Left lung (tissue), 10 donors: ENCODE results near the gene ABCC8. TPM values are rescaled to one million over a fixed set of nuclear protein-coding genes. Genes with fewer than 3 reads are reported as not detected.

Experiments
- ATAC-seq: fragments of 200-7000 bp; cut with Tn5 transposase; one replicate; pipeline ENCODE4 v1.9.1; 2020; ENCODE audit warnings: moderate library complexity
- DNase-seq, 4 donors: peaks; one replicate each; pipeline ENCODE4 v3.0.0-alpha.2; 2013 to 2020
- H3K27ac ChIP-seq, 2 donors: fragments of 200-600 bp; sonication (generic) in 1 of 2; one replicate each; pipeline versions ENCODE4 v1.5.0 to v1.8.0; 2020 to 2021
- H3K27me3 ChIP-seq, 2 donors: fragments of 200-600 bp; sonication (generic) in 1 of 2; one replicate each; pipeline versions ENCODE4 v1.5.0 to v1.8.0; 2020 to 2021
- H3K36me3 ChIP-seq, 2 donors: fragments of 200-600 bp; sonication (generic) in 1 of 2; one replicate each; pipeline versions ENCODE4 v1.5.0 to v1.8.0; 2020 to 2021
- H3K4me1 ChIP-seq, 2 donors: fragments of 200-600 bp; one replicate each; pipeline ENCODE4 v1.8.0; 2021
- H3K4me3 ChIP-seq, 2 donors: fragments of 200-600 bp; sonication (generic) in 1 of 2; one replicate each; pipeline versions ENCODE4 v1.5.0 to v1.8.0; 2020 to 2021; ENCODE audit warnings: mild to moderate bottlenecking in 1 of 2
- H3K9me3 ChIP-seq, 2 donors: fragments of 200-600 bp; sonication (generic) in 1 of 2; one replicate each; pipeline versions ENCODE4 v1.5.0 to v1.8.0; 2020 to 2021
- CTCF ChIP-seq, 2 donors: fragments of 200-600 bp; sonication (generic) in 1 of 2; IDR thresholded peaks; one replicate each; pipeline versions ENCODE4 v1.5.0 to v1.8.0; 2021; ENCODE audit warnings: antibody characterized with exemption in 2 of 2
- intact Hi-C, 2 donors: fragments of 100-400 bp; cut with DNase I; formaldehyde crosslinking; loops; one replicate each; pipeline versions ENCODE4 v1.11.2 to v1.14.2; 2022
- polyA plus RNA-seq, 6 donors: library from polyadenylated mRNA; unstranded; fragments of 120-200 nt; gene quantifications; one replicate each; pipeline ENCODE4 v1.2.1, GENCODE V29; 2013; ENCODE audit not compliant: insufficient read length in 6 of 6
- total RNA-seq, 2 donors: library from RNA; stranded (reverse); fragmentation: NEBNext Ultra II Directional; extraction: Animal tissue kit (Norgen Biotek cat#: 25700); gene quantifications; one replicate each; pipeline ENCODE4 v1.2.1, GENCODE V29; 2021
- donor health status: DM: no; HTN: yes; CAD: no.
- donor health status: DM: no; HTN: no; CAD: no.

The ABCC8 gene
- total and polyA plus RNA-seq, 8 donors: 0.52 to 11.1 (median 6.0) TPM

GRCh38 chr11:17418444-17419081 lies 58.1 kb downstream of the ABCC8 start:
- H3K27me3 ChIP-seq: peaks cover 0 to 21% of the 10 kb centered on the region in 2 donors
- no peaks in the 10 kb centered on the region for H3K36me3 ChIP-seq
- H3K4me3 ChIP-seq: no peak overlapping the region
- no peaks in the 10 kb centered on the region for H3K9me3 ChIP-seq
- ATAC-seq (no peak), DNase-seq (no peak)
- intact Hi-C loops: no loop called here
- no peaks in the 10 kb centered on the region for H3K4me1 ChIP-seq
- no peak for TF ChIP-seq CTCF (IDR thresholded peaks at IDR 0.05)
- H3K27ac ChIP-seq: no peak overlapping the region

- H3K4me1 ChIP-seq: peaks cover 0 to 5% of the 10 kb centered on the region in 2 donors
- no peaks in the 10 kb centered on the region for H3K36me3 ChIP-seq
- H3K4me3 ChIP-seq: no peak overlapping the region
- peaks cover 0 to 21% of the 10 kb centered on the region in 2 donors for H3K27me3 ChIP-seq
- ATAC-seq (no peak), DNase-seq (no peak)
- no peak overlapping the region for H3K27ac ChIP-seq
- intact Hi-C loops: no loop called here
- no peak for TF ChIP-seq CTCF (IDR thresholded peaks at IDR 0.05)
- no peaks in the 10 kb centered on the region for H3K9me3 ChIP-seq
Observed at GRCh38 chr11:17416492-17416891, 60.2 kb downstream of the ABCC8 start.

GRCh38 chr11:17415523-17416104 lies 61.0 kb downstream of the ABCC8 start:
- Histone ChIP-seq H3K4me3 (no peak overlapping the region), H3K9me3 (no peaks in the 10 kb centered on the region), H3K27me3 (peaks cover 0 to 13% of the 10 kb centered on the region in 2 donors), H3K36me3 (no peaks in the 10 kb centered on the region), H3K27ac (no peak overlapping the region), H3K4me1 (peaks cover 0 to 5% of the 10 kb centered on the region in 2 donors)
- ATAC-seq (no peak), DNase-seq (no peak)
- intact Hi-C loops: no loop called here
- no peak for TF ChIP-seq CTCF (IDR thresholded peaks at IDR 0.05)

GRCh38 chr11:17414992-17415391 lies 61.7 kb downstream of the ABCC8 start:
- no peak for ATAC-seq
- no peak for TF ChIP-seq CTCF (IDR thresholded peaks at IDR 0.05)
- no peak overlapping the region for H3K27ac ChIP-seq
- peaks cover 0 to 5% of the 10 kb centered on the region in 2 donors for H3K4me1 ChIP-seq
- intact Hi-C loops: no loop called here
- no peaks in the 10 kb centered on the region for H3K9me3 ChIP-seq
- H3K36me3 ChIP-seq: no peaks in the 10 kb centered on the region
- H3K4me3 ChIP-seq: no peak overlapping the region
- H3K27me3 ChIP-seq: peaks cover 0 to 10% of the 10 kb centered on the region in 2 donors
- no peak for DNase-seq

GRCh38 chr11:17414317-17414737 lies 62.3 kb downstream of the ABCC8 start:
- H3K4me3 ChIP-seq: no peak overlapping the region
- intact Hi-C loops: no loop called here
- H3K27me3 ChIP-seq: peaks cover 0 to 6% of the 10 kb centered on the region in 2 donors
- no peak overlapping the region for H3K27ac ChIP-seq
- no peaks in the 10 kb centered on the region for H3K36me3 ChIP-seq
- ATAC-seq (peak; percentile 31), DNase-seq (peak in 1 of 4 donors; percentile 14)
- no peak for TF ChIP-seq CTCF (IDR thresholded peaks at IDR 0.05)
- H3K9me3 ChIP-seq: no peaks in the 10 kb centered on the region
- H3K4me1 ChIP-seq: peaks cover 0 to 5% of the 10 kb centered on the region in 2 donors
